Measurements from ENCODE around the gene KDF1.

The KDF1 gene

GRCh38 chr1:26959722-26960624 is at the start of gene KDF1:
KDF1 (minus strand) TSS chr1:26960468; CDS start chr1:26952380, 8,088 bp downstream.
- peak; percentile 64 to 67 for DNase-seq

GRCh38 chr1:27009601-27010197 is 49.4 kb upstream of the KDF1 start:
- DNase-seq: no peak

GRCh38 chr1:27007909-27008582 is 47.8 kb upstream of the KDF1 start:
- DNase-seq: no peak

DNA sequence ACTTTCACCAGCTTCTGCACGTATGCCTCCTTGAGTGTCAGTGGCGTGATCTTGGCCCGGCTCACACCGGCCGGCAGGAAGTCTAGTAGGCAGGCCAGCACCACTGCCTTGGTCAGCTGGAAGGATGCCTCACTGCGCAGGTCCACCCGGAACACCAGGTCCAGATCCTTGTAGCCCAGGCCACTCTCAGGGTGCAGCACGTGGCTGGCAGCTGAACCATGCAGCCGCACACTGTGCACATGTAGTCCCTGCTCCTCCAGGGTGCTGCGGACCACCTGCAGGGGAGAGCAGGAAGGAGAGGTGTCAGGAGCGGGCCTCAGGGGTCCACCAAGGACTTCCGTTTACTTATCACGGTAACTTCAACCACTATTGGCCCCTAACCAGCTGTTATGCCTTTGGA is 46.4 kb upstream of the KDF1 start:
- no peak for DNase-seq

- no peak for DNase-seq
Observed at GRCh38 chr1:27005648-27006496, 45.6 kb upstream of the KDF1 start.

GRCh38 chr1:27005166-27005530 is 44.9 kb upstream of the KDF1 start:
- DNase-seq: no peak

DNA sequence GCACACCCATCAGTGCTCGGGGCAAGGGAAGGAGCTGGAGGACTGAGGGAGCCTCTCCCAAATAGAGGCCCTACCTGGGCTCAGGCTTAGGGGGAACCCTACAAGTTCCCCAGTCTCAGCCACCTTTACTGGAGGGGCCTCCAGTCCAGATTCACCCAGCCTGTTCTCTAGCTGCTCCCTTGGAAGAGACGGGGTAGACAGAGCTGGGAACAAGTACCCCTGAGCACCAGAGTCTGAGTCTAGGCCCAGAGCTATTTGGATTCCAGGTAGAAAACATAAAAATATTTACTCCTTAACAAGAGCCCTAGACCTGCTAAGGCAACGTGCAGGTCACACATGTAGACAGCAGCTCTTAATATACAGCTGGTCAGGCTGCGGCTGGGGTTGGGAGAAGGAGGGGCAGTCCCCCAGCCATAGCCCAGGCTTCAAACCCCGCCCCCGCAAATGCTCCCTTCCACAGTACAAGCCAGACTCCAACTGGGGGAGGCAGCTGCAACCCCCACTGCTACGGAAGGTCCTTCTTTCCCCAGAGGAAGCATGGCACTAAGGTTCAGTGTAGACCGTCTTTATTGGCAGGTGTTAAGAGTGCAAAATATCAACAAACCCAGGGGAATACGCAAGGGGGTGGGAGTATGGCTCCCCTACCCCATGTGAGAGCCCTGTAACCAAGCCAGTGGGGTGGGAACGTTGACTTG is 44.4 kb upstream of the KDF1 start:
- no peak for DNase-seq

- no peak for DNase-seq
Observed at GRCh38 chr1:27003745-27004470, 43.6 kb upstream of the KDF1 start.

DNA sequence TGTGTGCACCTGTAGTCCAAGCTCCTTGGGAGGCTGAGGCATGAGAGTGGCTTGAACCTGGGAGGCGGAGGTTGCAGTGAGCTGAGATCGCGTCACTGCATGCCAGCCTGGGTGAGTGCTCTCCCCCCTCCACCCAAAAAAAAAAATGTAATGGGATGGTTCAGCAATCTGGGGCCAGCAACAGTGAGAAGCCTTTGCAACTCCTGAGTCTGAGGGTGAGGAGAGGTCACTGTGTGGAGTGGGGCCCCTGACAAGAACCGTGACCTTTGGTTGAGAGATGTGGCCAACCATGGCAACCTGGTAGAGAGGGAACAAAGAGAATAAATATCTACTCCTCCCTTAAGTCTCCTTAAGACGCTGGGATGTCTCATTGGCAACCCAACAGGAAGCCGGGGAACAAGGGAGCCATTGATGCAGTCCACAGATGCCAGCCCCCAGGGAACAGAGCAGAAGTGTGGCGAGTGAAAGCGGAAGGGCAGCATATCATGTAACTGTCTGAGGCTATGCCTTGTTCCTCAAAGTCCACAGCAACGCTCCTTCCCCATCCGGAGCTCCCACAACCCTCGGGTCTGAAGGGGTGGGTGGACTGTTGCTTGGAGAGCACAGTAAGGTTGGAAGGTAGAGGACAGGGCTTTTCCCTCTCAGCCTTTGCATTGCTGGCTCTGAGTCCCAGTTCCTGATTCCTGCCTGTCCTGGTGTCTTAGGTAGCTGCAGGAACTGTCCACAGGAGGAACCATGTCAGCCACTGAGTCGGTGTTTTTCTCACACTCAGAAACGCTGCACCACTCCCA is 41.5 kb upstream of the KDF1 start:
- DNase-seq: peak; percentile 36 to 77

GRCh38 chr1:27000817-27001460 is 40.7 kb upstream of the KDF1 start:
- peak in 1 of 2 donors; percentile 53 for DNase-seq

DNA sequence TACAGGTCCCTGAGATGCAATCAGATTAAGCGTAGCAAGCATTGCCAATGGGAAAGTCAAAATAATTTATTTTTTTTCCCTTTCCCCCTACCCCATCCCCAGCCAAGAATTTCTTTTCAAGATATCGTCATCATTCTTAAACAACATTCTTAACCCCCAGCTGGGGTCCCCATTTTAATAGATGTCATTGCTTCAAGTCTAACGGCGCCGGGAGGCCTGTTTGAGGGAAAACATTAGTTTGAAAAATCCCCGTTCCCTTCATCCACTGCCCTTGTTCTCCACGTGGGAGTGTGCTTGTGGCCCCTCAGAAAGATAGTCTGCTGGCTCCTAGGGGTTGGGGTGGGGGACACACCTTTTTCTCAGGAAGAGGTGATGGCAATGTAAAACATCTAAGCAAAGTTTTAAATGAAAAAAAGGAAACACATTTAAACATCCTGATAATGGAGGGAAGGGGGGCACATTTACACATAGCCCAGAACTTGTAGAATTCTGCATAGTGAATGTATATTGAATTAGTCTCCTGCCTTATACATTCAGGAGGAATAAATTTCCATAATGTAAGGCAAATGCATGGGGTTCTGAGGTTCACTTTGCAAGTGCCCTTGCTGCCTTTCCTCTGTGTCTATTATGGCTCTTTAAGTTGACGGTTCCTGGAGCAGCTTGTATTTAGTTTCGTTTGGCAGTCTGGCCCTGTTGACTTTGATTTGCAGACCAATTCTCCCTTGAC is 40.0 kb upstream of the KDF1 start:
- DNase-seq: no peak

GRCh38 chr1:26999440-26999987 is 39.2 kb upstream of the KDF1 start:
- DNase-seq: no peak

GRCh38 chr1:26998429-26999300 is 38.4 kb upstream of the KDF1 start:
- no peak for DNase-seq

- no peak for DNase-seq
Observed at GRCh38 chr1:26996665-26997064, 36.4 kb upstream of the KDF1 start.

- no peak for DNase-seq
Observed at GRCh38 chr1:26996024-26996423, 35.8 kb upstream of the KDF1 start.

GRCh38 chr1:26994787-26995517 is 34.7 kb upstream of the KDF1 start:
- DNase-seq: no peak

Data from CD4-positive, alpha-beta T cell treated with Interleukin-4 for 1 hour (primary cell).